Measurements from ENCODE around the gene SH3RF3.

Gene SH3RF3

DNA sequence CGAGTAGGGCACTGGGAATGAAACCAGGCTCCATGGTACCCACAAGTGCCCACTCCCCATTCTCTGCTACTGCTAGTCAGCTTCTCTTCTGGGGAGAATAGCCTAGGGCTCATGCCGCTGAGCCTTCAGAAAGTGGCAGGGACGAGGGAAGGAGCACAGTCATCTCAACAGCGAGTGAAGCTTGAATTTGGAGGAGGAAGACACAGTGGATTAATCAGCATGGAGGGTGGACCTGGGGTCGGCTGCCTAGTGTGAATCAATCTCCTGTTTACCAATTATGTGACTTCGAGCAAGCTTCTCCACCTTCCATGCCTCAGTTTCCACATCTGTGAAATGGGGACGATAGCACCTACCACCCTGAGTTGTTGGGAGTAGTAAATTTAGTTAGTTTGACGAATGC, 327.8 kb downstream of the SH3RF3 start:
- H3K4me3 ChIP-seq (ENCODE audit: low read depth, low read length), result no peak overlapping the region
- TF ChIP-seq, protein P1, sequence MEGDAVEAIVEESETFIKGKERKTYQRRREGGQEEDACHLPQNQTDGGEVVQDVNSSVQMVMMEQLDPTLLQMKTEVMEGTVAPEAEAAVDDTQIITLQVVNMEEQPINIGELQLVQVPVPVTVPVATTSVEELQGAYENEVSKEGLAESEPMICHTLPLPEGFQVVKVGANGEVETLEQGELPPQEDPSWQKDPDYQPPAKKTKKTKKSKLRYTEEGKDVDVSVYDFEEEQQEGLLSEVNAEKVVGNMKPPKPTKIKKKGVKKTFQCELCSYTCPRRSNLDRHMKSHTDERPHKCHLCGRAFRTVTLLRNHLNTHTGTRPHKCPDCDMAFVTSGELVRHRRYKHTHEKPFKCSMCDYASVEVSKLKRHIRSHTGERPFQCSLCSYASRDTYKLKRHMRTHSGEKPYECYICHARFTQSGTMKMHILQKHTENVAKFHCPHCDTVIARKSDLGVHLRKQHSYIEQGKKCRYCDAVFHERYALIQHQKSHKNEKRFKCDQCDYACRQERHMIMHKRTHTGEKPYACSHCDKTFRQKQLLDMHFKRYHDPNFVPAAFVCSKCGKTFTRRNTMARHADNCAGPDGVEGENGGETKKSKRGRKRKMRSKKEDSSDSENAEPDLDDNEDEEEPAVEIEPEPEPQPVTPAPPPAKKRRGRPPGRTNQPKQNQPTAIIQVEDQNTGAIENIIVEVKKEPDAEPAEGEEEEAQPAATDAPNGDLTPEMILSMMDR (IDR thresholded peaks at IDR 0.05; ENCODE audit: insufficient read depth, low read length, missing control alignments), result no peak
- no peak for DNase-seq (ENCODE audit: low read depth, low spot score)
- ChIA-PET POLR2A (no interaction called here), CTCF (no interaction called here)

DNA sequence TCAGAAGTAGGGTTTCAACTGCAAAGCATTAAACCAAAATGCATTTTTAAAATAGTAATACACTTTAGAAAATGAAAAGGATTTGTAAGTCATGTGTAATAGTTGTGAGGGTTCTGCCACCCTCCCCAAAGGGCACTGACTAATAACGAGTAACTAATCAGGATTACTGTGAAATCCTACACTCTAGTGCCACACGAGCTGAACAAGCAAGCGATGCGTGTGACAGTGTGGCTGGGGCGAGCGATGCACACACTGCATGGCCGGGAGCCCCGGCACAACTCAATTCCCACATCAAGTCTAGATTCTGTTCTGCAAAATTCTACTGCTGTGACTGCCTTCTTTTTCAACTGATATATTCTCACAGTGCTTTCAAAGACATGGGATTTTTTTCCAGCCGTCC, 328.4 kb downstream of the SH3RF3 start:
- TF ChIP-seq, protein P1 (IDR thresholded peaks at IDR 0.05; ENCODE audit: insufficient read depth, low read length, missing control alignments), result no peak
- DNase-seq (ENCODE audit: low read depth, low spot score), result no peak
- ChIA-PET CTCF (no interaction called here), POLR2A (no interaction called here)
- no peak overlapping the region for H3K4me3 ChIP-seq (ENCODE audit: low read depth, low read length)

DNA sequence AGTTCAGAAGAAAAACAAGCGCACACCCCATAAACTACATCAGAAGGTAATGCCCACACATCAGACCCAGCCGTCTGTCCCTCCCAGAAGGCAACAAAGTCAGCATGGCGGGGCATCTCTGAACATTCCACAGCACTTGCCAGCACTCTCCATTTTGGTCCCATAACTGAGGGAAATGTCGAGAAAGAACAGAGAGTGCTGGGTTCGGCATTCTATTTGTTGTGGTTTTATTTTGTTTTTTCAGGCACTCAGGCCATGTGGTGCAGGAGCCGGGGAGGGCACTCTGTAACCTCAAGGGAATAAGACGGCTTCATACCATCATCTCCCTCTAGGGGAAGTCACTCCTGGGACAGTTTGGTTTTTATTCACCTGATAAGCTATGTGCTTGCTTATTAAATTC, 328.8 kb downstream of the SH3RF3 start:
- H3K4me3 ChIP-seq (ENCODE audit: low read depth, low read length), result no peak overlapping the region
- TF ChIP-seq, protein P1 (IDR thresholded peaks at IDR 0.05; ENCODE audit: insufficient read depth, low read length, missing control alignments), result peak; percentile 4
- CTCF ChIA-PET, result no interaction called here
- no peak for DNase-seq (ENCODE audit: low read depth, low spot score)
- POLR2A ChIA-PET, result no interaction called here

DNA sequence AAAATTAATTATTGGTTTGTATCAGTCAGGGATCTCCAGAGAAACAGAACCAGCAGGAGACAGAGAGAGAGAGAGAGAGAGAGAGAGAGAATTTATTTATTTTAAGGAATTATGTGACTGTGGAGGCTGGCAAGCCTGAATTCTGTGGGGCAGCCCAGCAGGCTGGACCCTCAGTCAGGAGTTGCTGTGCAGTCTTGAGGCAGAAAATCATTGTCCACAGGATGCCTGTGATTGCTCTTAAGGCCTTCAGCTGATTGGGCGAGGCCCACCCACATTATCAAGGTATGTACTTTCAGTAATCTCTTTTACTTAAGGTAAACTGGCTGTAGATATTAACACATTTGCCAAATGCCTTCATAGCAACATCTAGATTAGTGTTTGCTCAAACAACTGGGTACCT, 329.5 kb downstream of the SH3RF3 start:
- CTCF ChIA-PET, result no interaction called here

DNA sequence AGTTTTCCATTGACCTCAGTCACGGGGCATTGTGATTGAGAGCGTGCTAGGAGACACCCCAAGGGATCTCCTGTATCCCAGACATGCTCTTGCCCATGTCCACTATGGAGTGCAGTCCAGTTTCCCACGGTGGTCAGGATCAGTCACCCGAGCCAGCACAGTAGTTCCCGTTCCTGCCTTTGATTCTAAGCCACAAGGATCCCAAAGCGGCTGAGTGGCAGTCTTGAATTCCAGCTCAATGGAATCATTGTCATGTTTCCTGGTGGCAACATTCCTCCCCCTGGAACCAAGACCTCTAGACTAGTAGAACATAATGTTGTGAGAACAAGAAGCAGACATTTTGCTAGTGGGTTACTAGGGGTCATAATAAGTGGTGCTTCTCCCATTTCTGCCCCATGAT, 330.5 kb downstream of the SH3RF3 start:
- H3K4me3 ChIP-seq (ENCODE audit: low read depth, low read length), result no peak overlapping the region
- no peak for DNase-seq (ENCODE audit: low read depth, low spot score)
- POLR2A ChIA-PET, result no interaction called here
- TF ChIP-seq, protein P1 (IDR thresholded peaks at IDR 0.05; ENCODE audit: insufficient read depth, low read length, missing control alignments), result no peak
- CTCF ChIA-PET, result no interaction called here

More for the DNA sequence above, 329.5 kb downstream of the SH3RF3 start:
- POLR2A ChIA-PET, result no interaction called here
- no peak overlapping the region for H3K4me3 ChIP-seq (ENCODE audit: low read depth, low read length)
- TF ChIP-seq, protein P1 (IDR thresholded peaks at IDR 0.05; ENCODE audit: insufficient read depth, low read length, missing control alignments), result no peak
- no peak for DNase-seq (ENCODE audit: low read depth, low spot score)

DNA sequence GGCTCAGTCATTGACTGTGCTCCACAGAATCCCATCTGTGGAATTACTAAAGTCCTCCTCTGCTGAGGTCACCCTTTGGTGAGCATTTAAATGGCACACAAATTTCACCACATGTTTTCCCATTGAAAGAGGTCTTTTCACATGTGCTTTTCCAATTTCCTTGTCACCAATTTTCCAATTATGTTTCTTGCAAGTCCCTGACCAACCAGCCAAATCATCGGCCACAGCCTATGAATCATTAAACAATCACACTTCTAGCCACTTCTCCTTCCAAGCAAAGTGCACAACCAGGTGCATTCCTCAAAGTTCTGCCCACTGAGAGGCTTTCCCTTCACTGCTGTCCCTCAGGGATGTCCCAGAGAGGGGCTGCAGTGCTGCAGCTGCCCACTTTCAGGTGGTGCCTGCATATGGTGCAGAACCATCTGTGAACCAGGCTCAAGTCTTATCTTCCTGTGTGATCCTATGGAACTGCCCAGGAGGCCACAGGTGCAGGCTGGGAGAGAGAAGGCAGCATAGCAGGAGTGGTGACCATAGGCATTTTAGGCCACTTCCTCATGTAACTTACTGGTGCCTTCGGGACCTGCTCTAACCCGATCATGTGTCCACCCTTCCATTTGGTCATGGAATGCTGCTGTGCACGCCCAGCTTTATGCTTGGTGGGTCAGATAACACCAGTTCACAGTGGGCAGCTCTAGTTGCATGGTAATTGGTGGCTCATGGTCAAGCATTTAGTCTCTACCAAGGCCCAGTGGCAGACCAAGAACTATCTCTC, 331.7 kb downstream of the SH3RF3 start:
- no peak overlapping the region for H3K4me3 ChIP-seq (ENCODE audit: low read depth, low read length)
- TF ChIP-seq, protein P1 (IDR thresholded peaks at IDR 0.05; ENCODE audit: insufficient read depth, low read length, missing control alignments), result no peak
- DNase-seq (ENCODE audit: low read depth, low spot score), result no peak
- ChIA-PET CTCF (no interaction called here), POLR2A (no interaction called here)

Data from AG04449 (cell line).